K562 (cell line): Measurements from ENCODE around the gene CHAD. TPM values are rescaled to one million over a fixed set of nuclear protein-coding genes. Genes with fewer than 3 reads are reported as not detected.
A peak's percentile ranks its signal among the peaks of the same experiment; 100 is the strongest.

Experiments
- CEBPB ChIP-seq: fragments of 450-650 bp; IDR thresholded peaks from 2 replicates; pipeline ENCODE4 v1.6.1; 2016; ENCODE audit warnings: missing genetic modification characterization, missing compliant biosample characterization
- MEIS2 ChIP-seq: fragments of 450-650 bp; IDR thresholded peaks from 2 replicates; pipeline ENCODE4 v1.6.1; 2014; ENCODE audit warnings: mild to moderate bottlenecking; ENCODE audit not compliant: partially characterized antibody
- NFATC3 ChIP-seq: fragments of 450-650 bp; IDR thresholded peaks from 2 replicates; pipeline ENCODE4 v1.6.1; 2017; ENCODE audit warnings: mild to moderate bottlenecking
- PKNOX1 ChIP-seq: fragments of 450-650 bp; IDR thresholded peaks from 2 replicates; pipeline ENCODE4 v1.6.1; 2016
- POLR2B ChIP-seq: fragments of 450-650 bp; IDR thresholded peaks from 2 replicates; pipeline ENCODE4 v1.6.1; 2018; ENCODE audit warnings: low read depth; ENCODE audit not compliant: partially characterized antibody
- SMARCC2 ChIP-seq: fragments of 450-650 bp; IDR thresholded peaks from 2 replicates; pipeline ENCODE4 v1.6.1; 2017; ENCODE audit warnings: antibody characterized with exemption, moderate library complexity, mild to moderate bottlenecking, low read depth
- SNIP1 ChIP-seq: fragments of 450-650 bp; IDR thresholded peaks from 2 replicates; pipeline ENCODE4 v1.7.1; 2017; ENCODE audit warnings: low read depth, mild to moderate bottlenecking
- TFAM ChIP-seq: fragments of 250-450 bp; sonication (Bioruptor Pico); conservative IDR thresholded peaks from 2 replicates; pipeline ENCODE4 v1.5.0; 2021; ENCODE audit warnings: mild to moderate bottlenecking, moderate library complexity
- VEZF1 ChIP-seq: fragments of 200-800 bp; sonication (Bioruptor generic); IDR thresholded peaks from 2 replicates; pipeline ENCODE4 v1.6.1; 2017; ENCODE audit warnings: missing genetic modification characterization, missing compliant biosample characterization
- polyA plus RNA-seq, 8 experiments: library from polyadenylated mRNA; depleted of rRNA in 4 of 8; stranded (reverse) in 5 of 8; unstranded in 3 of 8; fragments of >200 nt; fragmentation: Nextera tagmentation in 2 of 8; fragmentation: Illumina TruSeq in 1 of 8; extraction: Ambion mirVana in 2 of 8; extraction: Trizol in 1 of 8; gene quantifications; 2 replicates each; pipeline versions ENCODE4 v1.2.1 to v1.2.3, GENCODE V29; 2011 to 2014; ENCODE audit warnings: inconsistent platforms in 1 of 8, missing spikeins in 1 of 8
- total RNA-seq, 7 experiments: library from RNA; depleted of rRNA in 6 of 7; stranded (reverse); fragments of >200 nt in 6 of 7; fragmentation: Illumina TruSeq in 2 of 7; extraction: Trizol in 2 of 7; gene quantifications; 2 replicates each; pipeline versions ENCODE4 v1.2.1 to v1.2.3, GENCODE V29; 2011 to 2021; ENCODE audit warnings: low replicate concordance in 1 of 7

Gene CHAD
- total and polyA plus RNA-seq, 9 of the 15 experiments (the other 6 are each of a cell fraction or from before 2014, with no cell fraction given), result not detected

GRCh38 chr17:50443505-50443974 lies 25.1 kb downstream of the CHAD start (continued):
- peak; percentile 90 for TF ChIP-seq PKNOX1
- peak; percentile 82 for TF ChIP-seq VEZF1 (CRISPR knock-in tag)
- TF ChIP-seq POLR2B, result no peak
- TF ChIP-seq CEBPB (tag), result peak; percentile 70
- TF ChIP-seq NFATC3, result 0 out of 2 replicates have a peak, but pooled peaks have one; percentile 92
- peak; percentile 98 for TF ChIP-seq MEIS2
- TF ChIP-seq SMARCC2, result no peak
- TF ChIP-seq SNIP1, result peak; percentile 37; the same call in 1 of the 2 replicates
- no peak for TF ChIP-seq TFAM (CRISPR knock-in tag)
